ENCODE results near the gene MGAT5.

MGAT5 gene

GRCh38 chr2:134327367-134327766 lies 73.5 kb downstream of the MGAT5 start:
- Mint-ChIP-seq H3K27me3 (no peaks in the 10 kb centered on the region), H3K36me3 (ENCODE audit: insufficient read depth) (peaks cover 7% of the 10 kb centered on the region), H3K4me3 (no peak overlapping the region), H3K4me1 (ENCODE audit: low read depth in 2 of 2) (peaks cover 26 to 52% of the 10 kb centered on the region in 2 donors), H3K27ac (no peak overlapping the region), H3K9me3 (no peaks in the 10 kb centered on the region)
- ATAC-seq (replicated peaks) (no peak), DNase-seq (no peak)

GRCh38 chr2:134331081-134331480 lies 77.2 kb downstream of the MGAT5 start:
- peaks cover 4 to 17% of the 10 kb centered on the region in 2 donors for H3K4me1 Mint-ChIP-seq (ENCODE audit: low read depth in 2 of 2)
- DNase-seq (no peak), ATAC-seq (replicated peaks) (no peak)
- H3K9me3 Mint-ChIP-seq: no peaks in the 10 kb centered on the region
- no peak overlapping the region for H3K27ac Mint-ChIP-seq
- no peak overlapping the region for H3K4me3 Mint-ChIP-seq
- no peaks in the 10 kb centered on the region for H3K27me3 Mint-ChIP-seq
- H3K36me3 Mint-ChIP-seq (ENCODE audit: insufficient read depth): peaks cover 7% of the 10 kb centered on the region

GRCh38 chr2:134333646-134334189 lies 79.8 kb downstream of the MGAT5 start:
- Mint-ChIP-seq H3K9me3 (no peaks in the 10 kb centered on the region), H3K27me3 (no peaks in the 10 kb centered on the region), H3K4me1 (ENCODE audit: low read depth in 2 of 2) (peaks cover 3 to 5% of the 10 kb centered on the region in 2 donors), H3K36me3 (ENCODE audit: insufficient read depth) (peaks cover 8% of the 10 kb centered on the region), H3K4me3 (no peak overlapping the region), H3K27ac (no peak overlapping the region)
- no peak for DNase-seq
- ATAC-seq (replicated peaks): no peak

GRCh38 chr2:134334542-134335353 lies 80.9 kb downstream of the MGAT5 start:
- no peak for ATAC-seq (replicated peaks)
- H3K9me3 Mint-ChIP-seq: no peaks in the 10 kb centered on the region
- peaks cover 12% of the 10 kb centered on the region for H3K36me3 Mint-ChIP-seq (ENCODE audit: insufficient read depth)
- H3K27me3 Mint-ChIP-seq: no peaks in the 10 kb centered on the region
- peaks cover under 1 to 5% of the 10 kb centered on the region in 2 donors for H3K4me1 Mint-ChIP-seq (ENCODE audit: low read depth in 2 of 2)
- no peak overlapping the region for H3K4me3 Mint-ChIP-seq
- H3K27ac Mint-ChIP-seq: no peak overlapping the region
- no peak for DNase-seq

- Mint-ChIP-seq H3K27me3 (no peaks in the 10 kb centered on the region), H3K4me3 (no peak overlapping the region), H3K27ac (no peak overlapping the region), H3K36me3 (ENCODE audit: insufficient read depth) (peaks cover 12% of the 10 kb centered on the region), H3K9me3 (no peaks in the 10 kb centered on the region), H3K4me1 (ENCODE audit: low read depth in 2 of 2) (peaks cover 0 to 5% of the 10 kb centered on the region in 2 donors)
- ATAC-seq (replicated peaks): no peak
- no peak for DNase-seq
Measured at GRCh38 chr2:134335601-134336000, 81.7 kb downstream of the MGAT5 start.

- H3K27me3 Mint-ChIP-seq: no peaks in the 10 kb centered on the region
- H3K4me3 Mint-ChIP-seq: no peak overlapping the region
- no peak overlapping the region for H3K27ac Mint-ChIP-seq
- DNase-seq (no peak), ATAC-seq (replicated peaks) (no peak)
- H3K4me1 Mint-ChIP-seq (ENCODE audit: low read depth in 2 of 2): peaks cover 0 to 5% of the 10 kb centered on the region in 2 donors
- H3K9me3 Mint-ChIP-seq: no peaks in the 10 kb centered on the region
- peaks cover 11% of the 10 kb centered on the region for H3K36me3 Mint-ChIP-seq (ENCODE audit: insufficient read depth)
Measured at GRCh38 chr2:134336352-134336751, 82.5 kb downstream of the MGAT5 start.

GRCh38 chr2:134336921-134337320 lies 83.0 kb downstream of the MGAT5 start:
- Mint-ChIP-seq H3K36me3 (ENCODE audit: insufficient read depth) (peaks cover 12% of the 10 kb centered on the region), H3K4me1 (ENCODE audit: low read depth in 2 of 2) (peaks cover 0 to 5% of the 10 kb centered on the region in 2 donors), H3K27ac (no peak overlapping the region), H3K4me3 (no peak overlapping the region), H3K27me3 (no peaks in the 10 kb centered on the region), H3K9me3 (no peaks in the 10 kb centered on the region)
- no peak for ATAC-seq (replicated peaks)
- no peak for DNase-seq

- DNase-seq (no peak), ATAC-seq (replicated peaks) (no peak)
- Mint-ChIP-seq H3K36me3 (ENCODE audit: insufficient read depth) (peaks cover 15% of the 10 kb centered on the region), H3K9me3 (no peaks in the 10 kb centered on the region), H3K4me1 (ENCODE audit: low read depth in 2 of 2) (peaks cover 0 to 5% of the 10 kb centered on the region in 2 donors), H3K27me3 (no peaks in the 10 kb centered on the region), H3K27ac (no peak overlapping the region), H3K4me3 (no peak overlapping the region)
Measured at GRCh38 chr2:134337631-134338030, 83.8 kb downstream of the MGAT5 start.

- no peaks in the 10 kb centered on the region for H3K9me3 Mint-ChIP-seq
- no peak overlapping the region for H3K27ac Mint-ChIP-seq
- ATAC-seq (replicated peaks): no peak
- DNase-seq: no peak
- H3K4me1 Mint-ChIP-seq (ENCODE audit: low read depth in 2 of 2): peaks cover 0 to 5% of the 10 kb centered on the region in 2 donors
- no peaks in the 10 kb centered on the region for H3K27me3 Mint-ChIP-seq
- H3K4me3 Mint-ChIP-seq: no peak overlapping the region
- H3K36me3 Mint-ChIP-seq (ENCODE audit: insufficient read depth): peaks cover 15% of the 10 kb centered on the region
Measured at GRCh38 chr2:134338208-134338607, 84.3 kb downstream of the MGAT5 start.

GRCh38 chr2:134341476-134341875 lies 87.6 kb downstream of the MGAT5 start:
- Mint-ChIP-seq H3K36me3 (ENCODE audit: insufficient read depth) (peaks cover 12% of the 10 kb centered on the region), H3K4me3 (no peak overlapping the region), H3K27ac (peak overlapping the region in 1 of 2 donors; percentile 23), H3K4me1 (ENCODE audit: low read depth in 2 of 2) (peaks cover 0 to 2% of the 10 kb centered on the region in 2 donors), H3K9me3 (no peaks in the 10 kb centered on the region), H3K27me3 (no peaks in the 10 kb centered on the region)
- ATAC-seq (replicated peaks) (no peak), DNase-seq (no peak)

GRCh38 chr2:134344954-134345697 lies 91.3 kb downstream of the MGAT5 start:
- peaks cover 15% of the 10 kb centered on the region for H3K36me3 Mint-ChIP-seq (ENCODE audit: insufficient read depth)
- H3K27me3 Mint-ChIP-seq: no peaks in the 10 kb centered on the region
- no peaks in the 10 kb centered on the region for H3K4me1 Mint-ChIP-seq (ENCODE audit: low read depth in 2 of 2)
- no peaks in the 10 kb centered on the region for H3K9me3 Mint-ChIP-seq
- no peak overlapping the region for H3K4me3 Mint-ChIP-seq
- ATAC-seq (replicated peaks) (no peak), DNase-seq (no peak)
- H3K27ac Mint-ChIP-seq: no peak overlapping the region

- DNase-seq (no peak), ATAC-seq (replicated peaks) (no peak)
- H3K9me3 Mint-ChIP-seq: no peaks in the 10 kb centered on the region
- peaks cover 22% of the 10 kb centered on the region for H3K36me3 Mint-ChIP-seq (ENCODE audit: insufficient read depth)
- no peak overlapping the region for H3K4me3 Mint-ChIP-seq
- no peaks in the 10 kb centered on the region for H3K27me3 Mint-ChIP-seq
- H3K27ac Mint-ChIP-seq: no peak overlapping the region
- H3K4me1 Mint-ChIP-seq (ENCODE audit: low read depth in 2 of 2): peaks cover 2 to 4% of the 10 kb centered on the region in 2 donors
Measured at GRCh38 chr2:134346141-134346540, 92.3 kb downstream of the MGAT5 start.

GRCh38 chr2:134347756-134348155 lies 93.9 kb downstream of the MGAT5 start:
- peak overlapping the region in 1 of 2 donors; percentile 19 for H3K27ac Mint-ChIP-seq
- peaks cover 2 to 4% of the 10 kb centered on the region in 2 donors for H3K4me1 Mint-ChIP-seq (ENCODE audit: low read depth in 2 of 2)
- no peaks in the 10 kb centered on the region for H3K27me3 Mint-ChIP-seq
- no peak overlapping the region for H3K4me3 Mint-ChIP-seq
- ATAC-seq (replicated peaks): no peak
- H3K9me3 Mint-ChIP-seq: no peaks in the 10 kb centered on the region
- DNase-seq: no peak
- peaks cover 19% of the 10 kb centered on the region for H3K36me3 Mint-ChIP-seq (ENCODE audit: insufficient read depth)

Measured in effector memory CD8-positive, alpha-beta T cell (primary cell).